ENCODE measurements around the gene ARFIP1.

The ARFIP1 gene

DNA sequence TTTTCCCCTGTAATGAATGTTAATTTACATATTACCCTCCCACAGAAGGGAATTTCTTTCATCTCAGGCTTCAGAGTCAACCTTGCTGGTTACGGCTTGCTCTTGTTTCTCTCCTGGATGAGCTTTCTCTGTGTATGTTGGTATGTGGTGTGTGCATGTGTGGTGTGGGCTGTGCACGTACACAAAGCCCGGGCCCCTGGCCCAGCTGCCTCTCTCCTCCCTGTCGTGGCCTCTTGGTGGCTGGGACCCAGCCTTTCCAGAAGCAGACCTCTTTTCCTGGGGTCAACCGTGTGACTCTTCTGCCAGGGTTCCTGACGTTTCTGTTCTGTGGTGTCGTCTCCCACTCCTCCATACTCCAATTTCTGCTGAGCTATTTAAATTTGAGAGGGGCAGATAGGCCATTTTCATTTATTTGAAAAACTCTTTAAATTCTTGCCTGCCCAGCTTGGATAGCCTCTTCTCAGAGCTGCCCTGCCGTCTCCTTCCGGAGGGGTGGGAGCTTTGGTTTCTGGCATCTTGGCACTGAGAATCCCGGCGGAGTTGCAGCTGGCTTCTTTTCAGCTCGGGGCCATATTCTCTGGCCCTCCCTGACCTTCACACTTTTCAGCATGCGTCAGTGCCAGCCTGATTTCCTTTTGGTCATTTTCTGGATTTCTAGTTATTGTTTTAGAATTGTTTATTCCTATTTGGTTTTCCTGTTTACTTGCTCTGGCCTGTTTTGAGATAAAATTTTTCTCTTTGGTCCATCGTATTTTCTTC is 181.4 kb downstream of the ARFIP1 start:
- DNase-seq (ENCODE audit: low read depth in 2 of 2) = no peak

DNA sequence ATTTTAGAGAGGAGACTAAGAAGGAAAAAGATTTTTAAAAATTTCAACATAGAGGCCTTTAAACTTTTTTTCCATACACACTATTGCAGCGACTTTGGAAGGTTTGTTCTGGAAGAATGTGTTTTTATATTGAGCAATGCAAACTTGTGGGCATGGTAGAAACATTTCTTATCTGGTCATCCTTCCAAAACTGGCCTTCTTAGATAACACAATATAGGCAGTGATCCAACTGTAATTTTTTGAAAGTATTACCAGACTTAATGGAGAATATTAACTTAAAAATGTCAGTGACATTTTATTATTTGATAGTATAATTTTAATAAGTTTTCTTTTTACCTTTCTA is 182.0 kb downstream of the ARFIP1 start:
- no peak for DNase-seq (ENCODE audit: low read depth in 2 of 2)

All from stimulated activated CD4-positive, alpha-beta T cell treated with anti-CD3 and anti-CD28 coated beads, Interleukin-4, amount 100 ng/mL, for 48 hours (primary cell).